Calu3 (cell line): ENCODE results near the gene IQSEC2. TPM values are rescaled to one million over a fixed set of nuclear protein-coding genes. Genes with fewer than 3 reads are reported as not detected.

ENCODE experiments used
- BruUV-seq: library from RNA; stranded (reverse); fragments of 400-500 nt; replicated peaks from 2 replicates; lab custom pipeline; 2021; lab: Mats Ljungman, UMichigan
- CTCF ChIA-PET: fragments of 300-600 bp; sonication (Branson Sonifier 250); formaldehyde crosslinking; loops from one replicate; lab custom pipeline; 2022; ENCODE audit warnings: antibody characterized with exemption; lab: Charles Lee
- DNase-seq: peaks from one replicate; pipeline ENCODE4 v3.0.0; 2022
- H3K27ac Mint-ChIP-seq: one replicate; pipeline ENCODE4 v1.8.0; 2022; ENCODE audit warnings: mixed read lengths; ENCODE audit not compliant: unreplicated experiment
- H3K27me3 Mint-ChIP-seq: one replicate; pipeline ENCODE4 v1.8.0; 2022; ENCODE audit warnings: mixed read lengths; ENCODE audit not compliant: unreplicated experiment
- H3K36me3 Mint-ChIP-seq: one replicate; pipeline ENCODE4 v1.8.0; 2022; ENCODE audit warnings: mild to moderate bottlenecking, moderate library complexity, mixed read lengths; ENCODE audit not compliant: insufficient read depth, unreplicated experiment
- H3K4me1 Mint-ChIP-seq: one replicate; pipeline ENCODE4 v1.8.0; 2022; ENCODE audit warnings: mild to moderate bottlenecking, low read depth, mixed read lengths; ENCODE audit not compliant: unreplicated experiment
- H3K4me3 Mint-ChIP-seq: one replicate; pipeline ENCODE4 v1.8.0; 2022; ENCODE audit warnings: mild to moderate bottlenecking, low read depth, moderate library complexity, mixed read lengths; ENCODE audit not compliant: unreplicated experiment
- H3K9me3 Mint-ChIP-seq: one replicate; pipeline ENCODE4 v1.8.0; 2022; ENCODE audit warnings: low read depth, mixed read lengths; ENCODE audit not compliant: unreplicated experiment
- intact Hi-C: fragments of 100-400 bp; cut with micrococcal nuclease; formaldehyde crosslinking; loops from one replicate; pipeline ENCODE4 v1.10.0; 2022; ENCODE audit not compliant: unreplicated experiment
- total RNA-seq: library from RNA; stranded (reverse); gene quantifications from 2 replicates; pipeline ENCODE4 v1.2.3, GENCODE V29; 2022
- TF ChIP-seq, protein P1 (sequence below): fragments of 200-600 bp; IDR thresholded peaks from one replicate; pipeline ENCODE4 v1.8.0; 2022; ENCODE audit warnings: antibody characterized with exemption; ENCODE audit not compliant: unreplicated experiment

Gene IQSEC2
- total RNA-seq, 1 experiment from 2014 or later = 14.1 TPM

DNA sequence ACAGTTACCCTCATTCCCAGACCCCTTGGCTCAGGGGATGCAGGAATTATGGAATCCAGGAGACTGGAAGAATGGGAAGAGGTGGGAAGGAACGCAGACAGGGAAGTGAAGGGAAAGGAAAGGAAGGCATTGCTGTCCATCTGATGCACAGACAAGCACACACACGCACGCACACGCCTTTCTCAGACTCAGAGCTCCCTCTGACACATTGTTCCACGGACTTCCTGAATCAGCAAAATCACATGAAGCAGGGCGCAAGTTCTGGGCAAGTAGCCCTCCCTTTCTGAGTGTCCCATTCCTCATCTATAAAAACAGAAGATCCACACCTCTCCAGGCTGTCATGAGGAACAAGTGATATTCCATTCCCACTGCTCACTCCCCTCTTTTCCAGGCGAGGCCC lies 13.2 kb downstream of the IQSEC2 start:
- no peaks in the 10 kb centered on the region for H3K9me3 Mint-ChIP-seq
- TF ChIP-seq, protein P1, sequence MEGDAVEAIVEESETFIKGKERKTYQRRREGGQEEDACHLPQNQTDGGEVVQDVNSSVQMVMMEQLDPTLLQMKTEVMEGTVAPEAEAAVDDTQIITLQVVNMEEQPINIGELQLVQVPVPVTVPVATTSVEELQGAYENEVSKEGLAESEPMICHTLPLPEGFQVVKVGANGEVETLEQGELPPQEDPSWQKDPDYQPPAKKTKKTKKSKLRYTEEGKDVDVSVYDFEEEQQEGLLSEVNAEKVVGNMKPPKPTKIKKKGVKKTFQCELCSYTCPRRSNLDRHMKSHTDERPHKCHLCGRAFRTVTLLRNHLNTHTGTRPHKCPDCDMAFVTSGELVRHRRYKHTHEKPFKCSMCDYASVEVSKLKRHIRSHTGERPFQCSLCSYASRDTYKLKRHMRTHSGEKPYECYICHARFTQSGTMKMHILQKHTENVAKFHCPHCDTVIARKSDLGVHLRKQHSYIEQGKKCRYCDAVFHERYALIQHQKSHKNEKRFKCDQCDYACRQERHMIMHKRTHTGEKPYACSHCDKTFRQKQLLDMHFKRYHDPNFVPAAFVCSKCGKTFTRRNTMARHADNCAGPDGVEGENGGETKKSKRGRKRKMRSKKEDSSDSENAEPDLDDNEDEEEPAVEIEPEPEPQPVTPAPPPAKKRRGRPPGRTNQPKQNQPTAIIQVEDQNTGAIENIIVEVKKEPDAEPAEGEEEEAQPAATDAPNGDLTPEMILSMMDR = no peak
- CTCF ChIA-PET = no interaction called here
- intact Hi-C loops = no loop called here
- BruUV-seq = no TSS peak
- H3K27ac Mint-ChIP-seq = no peak overlapping the region
- H3K4me1 Mint-ChIP-seq = peaks cover 33% of the 10 kb centered on the region
- DNase-seq = no peak
- no peaks in the 10 kb centered on the region for H3K27me3 Mint-ChIP-seq
- no peak overlapping the region for H3K4me3 Mint-ChIP-seq
- H3K36me3 Mint-ChIP-seq = peaks cover 15% of the 10 kb centered on the region

DNA sequence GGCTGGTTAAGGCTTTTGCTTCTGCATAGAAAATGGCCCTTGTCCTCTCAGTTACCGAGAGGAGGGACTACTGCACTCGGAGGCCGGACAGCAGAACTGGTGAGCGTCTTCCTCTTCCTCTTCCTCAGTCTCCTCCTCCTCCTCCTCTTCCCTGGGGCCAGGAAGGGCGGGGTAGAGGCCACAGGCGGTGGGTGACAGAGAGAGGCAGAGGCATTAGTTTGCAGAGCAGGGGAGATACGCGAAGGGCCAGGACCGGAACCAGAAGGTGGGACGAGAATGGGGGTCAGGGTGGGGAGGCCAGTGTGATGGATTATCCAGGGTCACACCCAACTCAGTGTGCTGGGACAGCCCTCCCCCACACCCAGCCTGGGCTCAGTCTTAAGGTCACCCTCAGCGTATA lies 14.5 kb downstream of the IQSEC2 start:
- no TSS peak for BruUV-seq
- intact Hi-C loops = no loop called here
- H3K9me3 Mint-ChIP-seq = no peaks in the 10 kb centered on the region
- TF ChIP-seq, protein P1 = no peak
- no peaks in the 10 kb centered on the region for H3K27me3 Mint-ChIP-seq
- peaks cover 21% of the 10 kb centered on the region for H3K36me3 Mint-ChIP-seq
- peaks cover 46% of the 10 kb centered on the region for H3K4me1 Mint-ChIP-seq
- no peak for DNase-seq
- H3K4me3 Mint-ChIP-seq = no peak overlapping the region
- no peak overlapping the region for H3K27ac Mint-ChIP-seq
- CTCF ChIA-PET = no interaction called here

DNA sequence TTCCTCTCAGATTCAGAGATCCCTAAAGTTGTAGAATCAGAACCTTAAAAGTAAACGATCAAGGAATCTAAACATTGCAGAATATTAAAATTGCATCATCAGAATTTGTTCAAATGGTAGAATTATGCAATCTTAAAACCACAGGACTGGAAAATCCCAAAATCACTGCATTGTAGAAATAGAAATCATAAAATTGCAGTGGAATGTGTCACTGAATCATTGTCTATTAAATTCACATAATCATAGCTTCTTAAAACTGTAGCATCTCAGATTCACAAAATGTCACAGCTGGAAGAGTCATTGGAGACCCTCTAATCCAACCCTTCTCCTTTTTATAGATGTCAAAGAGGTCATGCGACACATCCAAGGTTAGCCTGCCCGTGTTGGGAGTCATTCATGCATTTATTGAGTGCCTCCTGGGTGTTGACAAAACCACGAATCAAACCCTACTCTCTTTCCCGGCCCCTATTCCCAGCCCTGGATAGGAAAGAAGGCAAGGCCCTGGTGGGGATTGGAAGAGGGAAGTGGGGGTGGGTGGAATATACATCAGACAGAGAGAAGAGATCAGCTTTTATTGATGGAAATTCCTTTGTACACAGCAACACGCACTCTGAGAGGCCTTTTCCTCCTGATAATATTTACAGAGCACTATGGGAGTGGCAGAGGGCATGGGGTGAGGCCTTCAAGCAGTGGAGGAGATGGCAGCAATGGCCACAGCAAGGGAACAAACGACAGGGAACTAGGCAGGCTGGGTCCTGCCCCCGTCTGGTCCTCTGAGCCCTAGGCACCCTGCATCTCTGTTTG lies 15.4 kb downstream of the IQSEC2 start:
- Mint-ChIP-seq H3K27ac (no peak overlapping the region), H3K4me1 (peaks cover 47% of the 10 kb centered on the region), H3K4me3 (no peak overlapping the region), H3K36me3 (peaks cover 21% of the 10 kb centered on the region), H3K27me3 (no peaks in the 10 kb centered on the region), H3K9me3 (no peaks in the 10 kb centered on the region)
- no peak for DNase-seq
- TF ChIP-seq, protein P1 = no peak
- CTCF ChIA-PET = no interaction called here
- no TSS peak for BruUV-seq
- intact Hi-C loops = no loop called here

DNA sequence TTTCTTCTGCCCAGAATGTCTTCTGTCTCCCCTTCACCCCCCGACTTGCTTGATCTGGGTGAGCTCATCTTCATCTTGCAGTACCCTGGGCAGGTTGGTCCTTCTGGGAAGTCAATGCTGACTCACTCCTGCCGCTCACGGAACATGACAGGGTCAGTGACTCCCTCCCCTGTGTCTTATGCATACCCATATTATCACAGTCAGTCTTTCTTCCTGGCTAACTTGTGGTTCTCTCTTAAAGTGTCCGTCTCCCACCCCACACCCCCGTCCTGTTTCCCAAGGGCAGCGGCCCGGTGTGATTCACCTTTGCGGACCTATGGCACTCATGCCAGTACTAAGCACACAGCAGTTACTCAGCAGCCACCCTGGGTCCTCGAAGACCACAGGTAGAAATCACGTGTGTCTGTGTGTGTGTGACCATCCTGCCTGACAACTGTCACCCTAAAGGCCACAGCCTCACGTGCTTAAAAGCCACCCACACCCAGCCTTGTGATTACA lies 17.7 kb downstream of the IQSEC2 start:
- H3K9me3 Mint-ChIP-seq = no peaks in the 10 kb centered on the region
- CTCF ChIA-PET = interaction anchor here (0.6 to 1.2 kb wide), 2 partner anchors 14 to 779 kb away, joined by 4 read pairs; no protein-coding TSS in a partner anchor
- BruUV-seq = no TSS peak

More for the DNA sequence above, 17.7 kb downstream of the IQSEC2 start:
- H3K36me3 Mint-ChIP-seq = peaks cover 21% of the 10 kb centered on the region
- H3K27me3 Mint-ChIP-seq = no peaks in the 10 kb centered on the region
- TF ChIP-seq, protein P1 = no peak
- H3K4me1 Mint-ChIP-seq = peaks cover 47% of the 10 kb centered on the region
- peak overlapping the region; percentile 25 for H3K4me3 Mint-ChIP-seq
- intact Hi-C loops = no loop called here
- H3K27ac Mint-ChIP-seq = peak overlapping the region; percentile 25
- DNase-seq = peak; percentile 39
